CD4-positive, alpha-beta memory T cell (primary cell): ENCODE measurements around the gene ST3GAL4. TPM values are rescaled to one million over a fixed set of nuclear protein-coding genes. Genes with fewer than 3 reads are reported as not detected.
A peak's percentile ranks its signal among the peaks of the same experiment; 100 is the strongest.

Experiments
- CTCF ChIA-PET: fragments of 350-600 bp; sonication (Branson Sonifier 250); formaldehyde crosslinking; loops from one replicate; lab custom pipeline; 2021; ENCODE audit warnings: inconsistent platforms; ENCODE audit not compliant: partially characterized antibody; lab: Charles Lee
- POLR2A ChIA-PET: fragments of 350-600 bp; sonication (Branson Sonifier 250); formaldehyde crosslinking; loops from one replicate; lab custom pipeline; 2021; ENCODE audit not compliant: partially characterized antibody; lab: Charles Lee
- DNase-seq, 5 donors: peaks; one replicate each; pipeline versions ENCODE4 v3.0.0 to v3.0.0-alpha.2; 2020 to 2022; ENCODE audit warnings: mixed read lengths in 1 of 5
- H3K27ac ChIP-seq: one replicate; pipeline ENCODE4 v1.7.0; 2013; ENCODE audit warnings: low read depth, low read length
- H3K27me3 ChIP-seq: 2 replicates; pipeline ENCODE4 v1.7.0; 2013; ENCODE audit warnings: mild to moderate bottlenecking, low read length, moderate library complexity; ENCODE audit not compliant: insufficient read depth
- H3K36me3 ChIP-seq: 2 replicates; pipeline ENCODE4 v1.7.0; 2013; ENCODE audit warnings: mild to moderate bottlenecking, low read length, moderate library complexity; ENCODE audit not compliant: insufficient read depth
- H3K4me1 ChIP-seq: 2 replicates; pipeline ENCODE4 v1.7.0; 2013; ENCODE audit warnings: mild to moderate bottlenecking, low read length, moderate library complexity; ENCODE audit not compliant: insufficient read depth
- H3K4me3 ChIP-seq, 2 donors: one replicate each; pipeline ENCODE4 v1.7.0; 2013; ENCODE audit warnings: low read length in 2 of 2, mild to moderate bottlenecking in 1 of 2
- H3K9me3 ChIP-seq, 2 donors: one replicate each; pipeline ENCODE4 v1.7.0; 2013; ENCODE audit warnings: low read length in 2 of 2, control low read depth in 1 of 2; ENCODE audit not compliant: control insufficient read depth in 1 of 2
- H3K27ac Mint-ChIP-seq, 7 donors: one replicate each; pipeline ENCODE4 v1.8.0; 2020 to 2021; ENCODE audit warnings: mixed read lengths in 7 of 7, mild to moderate bottlenecking in 6 of 7, inconsistent platforms in 3 of 7, moderate library complexity in 3 of 7
- H3K27me3 Mint-ChIP-seq, 2 donors: one replicate each; pipeline ENCODE4 v1.8.0; 2020 to 2021; ENCODE audit warnings: mixed read lengths in 2 of 2
- H3K36me3 Mint-ChIP-seq, 2 donors: one replicate each; pipeline ENCODE4 v1.8.0; 2020 to 2021; ENCODE audit warnings: mixed read lengths in 2 of 2, inconsistent platforms in 1 of 2, mild to moderate bottlenecking in 1 of 2
- H3K4me1 Mint-ChIP-seq, 4 donors: one replicate each; pipeline ENCODE4 v1.8.0; 2020 to 2021; ENCODE audit warnings: mixed read lengths in 4 of 4, mild to moderate bottlenecking in 1 of 4
- H3K4me3 Mint-ChIP-seq, 8 donors: one replicate each; pipeline ENCODE4 v1.8.0; 2020 to 2021; ENCODE audit warnings: mixed read lengths in 8 of 8, mild to moderate bottlenecking in 7 of 8, moderate library complexity in 6 of 8, inconsistent platforms in 3 of 8
- H3K9me3 Mint-ChIP-seq, 8 donors: one replicate each; pipeline ENCODE4 v1.8.0; 2020 to 2021; ENCODE audit warnings: mixed read lengths in 8 of 8, mild to moderate bottlenecking in 5 of 8, inconsistent platforms in 3 of 8, moderate library complexity in 1 of 8
- intact Hi-C: fragments of 100-400 bp; cut with micrococcal nuclease; formaldehyde crosslinking; loops from one replicate; pipeline ENCODE4 v1.15.1; 2023
- polyA plus RNA-seq, 2 donors: library from polyadenylated mRNA; unstranded; fragments of 300-500 nt; fragmentation: Illumina TruSeq; gene quantifications; one replicate each; pipeline ENCODE4 v1.2.3, GENCODE V29; 2021
- total RNA-seq, 2 experiments: library from RNA; stranded (reverse); gene quantifications; one replicate each; pipeline ENCODE4 v1.2.3, GENCODE V29; 2021

ST3GAL4 gene
- total and polyA plus RNA-seq, 4 experiments from 2014 or later, result 2.6 to 5.9 (median 3.6) TPM

DNA sequence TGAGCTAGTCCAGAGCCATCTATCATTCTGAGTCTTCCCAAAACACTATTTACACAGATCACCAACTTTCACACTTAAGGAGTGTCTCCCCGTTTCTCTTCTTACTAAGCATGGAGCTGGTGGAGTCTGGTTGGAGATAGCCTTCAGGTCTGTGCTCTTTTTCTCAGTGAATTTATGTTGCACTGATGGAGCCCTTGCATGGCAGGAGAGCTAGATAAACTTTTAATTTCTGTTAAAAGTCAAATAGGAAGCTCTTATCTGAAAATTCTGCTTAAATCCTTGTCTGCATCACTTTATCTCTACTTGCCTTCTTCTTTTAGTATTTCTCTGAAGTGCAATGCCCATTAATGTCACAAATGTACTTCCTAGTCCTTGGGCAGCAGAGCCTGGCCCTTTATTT, 63.4 kb downstream of the ST3GAL4 start:
- H3K9me3 ChIP-seq, result no peaks in the 10 kb centered on the region
- H3K36me3 ChIP-seq, result no peaks in the 10 kb centered on the region
- H3K4me3 Mint-ChIP-seq, result no peak overlapping the region
- CTCF ChIA-PET, result interaction anchor here (1.2 kb wide), 2 partner anchors 22 to 62 kb away, joined by 3 to 7 read pairs; no protein-coding TSS in a partner anchor
- H3K27me3 ChIP-seq, result no peaks in the 10 kb centered on the region
- H3K4me1 Mint-ChIP-seq, result peaks cover 7 to 8% (median 7%) of the 10 kb centered on the region in 4 donors
- no peak overlapping the region for H3K4me3 ChIP-seq
- H3K27ac ChIP-seq, result no peak overlapping the region
- H3K4me1 ChIP-seq, result peaks cover 9% of the 10 kb centered on the region
- POLR2A ChIA-PET, result no interaction called here
- no peak overlapping the region for H3K27ac Mint-ChIP-seq
- H3K27me3 Mint-ChIP-seq, result peaks cover 0 to 2% of the 10 kb centered on the region in 2 donors
- intact Hi-C loops, result no loop called here
- no peak for DNase-seq
- H3K36me3 Mint-ChIP-seq, result no peaks in the 10 kb centered on the region
- no peaks in the 10 kb centered on the region for H3K9me3 Mint-ChIP-seq

DNA sequence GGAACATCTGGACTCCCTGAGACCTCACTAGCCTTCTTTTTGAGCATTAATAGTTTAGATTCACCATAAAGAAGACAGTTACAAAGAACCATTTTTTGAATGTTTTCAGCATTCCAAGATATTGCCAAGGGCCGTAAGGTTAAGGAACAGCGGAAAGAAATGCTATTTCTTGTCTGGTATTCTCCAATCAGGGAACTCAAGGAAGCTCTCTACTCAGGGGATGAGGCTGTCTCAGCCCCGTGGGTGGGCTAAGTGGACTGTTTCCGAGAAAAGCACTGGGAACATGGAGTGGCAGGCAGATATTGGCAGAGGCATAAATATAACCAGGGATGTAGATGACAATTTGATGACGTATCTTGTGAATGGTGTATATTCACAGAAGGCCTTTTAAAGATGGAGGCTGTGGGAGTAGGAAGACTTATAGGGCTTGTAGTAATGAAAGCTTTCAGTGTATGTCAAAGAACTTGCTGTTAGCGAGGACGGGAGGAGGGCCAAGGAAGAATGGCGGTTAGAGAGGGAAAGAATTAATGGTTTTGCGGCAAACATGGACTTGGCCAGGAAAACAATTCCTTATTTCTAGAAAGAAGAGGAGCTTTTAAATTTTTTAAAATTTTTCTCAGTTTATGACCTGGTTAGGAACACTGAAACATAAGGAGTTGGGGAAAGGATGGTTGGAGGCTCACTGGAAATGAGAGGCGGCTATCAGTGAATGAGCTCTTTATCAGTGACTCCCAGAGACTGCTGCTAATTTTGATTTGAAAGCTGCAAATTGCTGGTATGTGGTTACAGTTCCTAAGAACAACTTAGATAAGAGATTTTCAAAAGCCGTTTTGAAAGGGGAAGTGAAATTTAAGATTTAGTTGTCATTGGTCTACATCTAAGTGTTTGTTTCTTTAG, 64.6 kb downstream of the ST3GAL4 start:
- no peak for DNase-seq
- no peaks in the 10 kb centered on the region for H3K36me3 ChIP-seq
- no peaks in the 10 kb centered on the region for H3K27me3 ChIP-seq
- CTCF ChIA-PET, result interaction anchor here (0.6 to 1.1 kb wide), 2 partner anchors 61 to 110 kb away, joined by 3 to 5 read pairs; no protein-coding TSS in a partner anchor
- intact Hi-C loops, result no loop called here
- H3K36me3 Mint-ChIP-seq, result no peaks in the 10 kb centered on the region
- peaks cover 9% of the 10 kb centered on the region for H3K4me1 ChIP-seq
- no peak overlapping the region for H3K4me3 Mint-ChIP-seq
- no peaks in the 10 kb centered on the region for H3K9me3 ChIP-seq
- no peak overlapping the region for H3K27ac ChIP-seq
- peaks cover 7 to 8% (median 7%) of the 10 kb centered on the region in 4 donors for H3K4me1 Mint-ChIP-seq
- H3K27me3 Mint-ChIP-seq, result peaks cover 0 to 3% of the 10 kb centered on the region in 2 donors
- POLR2A ChIA-PET, result interaction anchor here (0.6 kb wide), 2 partner anchors 58 to 141 kb away, joined by 3 to 4 read pairs; no protein-coding TSS in a partner anchor
- H3K4me3 ChIP-seq, result no peak overlapping the region
- H3K9me3 Mint-ChIP-seq, result no peaks in the 10 kb centered on the region
- no peak overlapping the region for H3K27ac Mint-ChIP-seq

DNA sequence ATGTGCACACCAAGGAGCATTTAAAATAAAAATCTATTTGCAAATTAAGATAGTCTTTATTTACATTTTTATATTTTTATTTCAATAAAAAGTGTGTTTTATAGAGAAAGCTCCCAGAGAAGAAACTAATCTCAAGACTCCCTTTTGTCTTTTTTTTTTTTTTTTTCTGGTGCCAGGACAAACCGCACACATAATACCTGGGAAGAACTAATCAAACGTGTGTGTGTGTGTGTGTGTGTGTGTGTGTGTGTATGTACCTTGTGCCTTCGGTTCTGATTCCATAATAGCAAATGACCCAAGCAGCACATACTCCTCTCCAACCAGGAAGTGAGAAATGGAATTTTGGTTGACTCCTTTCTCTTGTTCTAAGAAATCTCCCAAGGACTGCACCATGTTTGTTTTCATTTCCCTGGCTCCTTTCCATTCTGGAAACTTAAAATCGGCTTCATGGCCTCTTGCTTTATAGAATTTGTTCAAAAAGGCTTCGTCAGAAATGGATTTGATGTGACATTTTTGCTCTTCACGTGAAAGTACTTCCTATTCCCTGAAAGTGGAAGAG, 65.3 kb downstream of the ST3GAL4 start:
- intact Hi-C loops, result no loop called here
- no peak overlapping the region for H3K4me3 ChIP-seq
- no peak overlapping the region for H3K27ac ChIP-seq
- ChIA-PET CTCF (interaction anchor here (0.6 to 1.2 kb wide), 3 partner anchors 60 to 111 kb away, joined by 3 to 5 read pairs (median 3); no protein-coding TSS in a partner anchor), POLR2A (interaction anchor here (0.6 kb wide), 2 partner anchors 59 to 142 kb away, joined by 3 to 4 read pairs; no protein-coding TSS in a partner anchor)
- Mint-ChIP-seq H3K4me3 (no peak overlapping the region), H3K4me1 (peaks cover 5 to 6% (median 6%) of the 10 kb centered on the region in 4 donors), H3K27ac (peak overlapping the region in 1 of 7 donors; percentile 88), H3K9me3 (no peaks in the 10 kb centered on the region), H3K36me3 (no peaks in the 10 kb centered on the region), H3K27me3 (peaks cover 0 to 3% of the 10 kb centered on the region in 2 donors)
- no peaks in the 10 kb centered on the region for H3K27me3 ChIP-seq
- DNase-seq, result no peak
- no peaks in the 10 kb centered on the region for H3K9me3 ChIP-seq
- H3K36me3 ChIP-seq, result no peaks in the 10 kb centered on the region
- peaks cover 8% of the 10 kb centered on the region for H3K4me1 ChIP-seq

DNA sequence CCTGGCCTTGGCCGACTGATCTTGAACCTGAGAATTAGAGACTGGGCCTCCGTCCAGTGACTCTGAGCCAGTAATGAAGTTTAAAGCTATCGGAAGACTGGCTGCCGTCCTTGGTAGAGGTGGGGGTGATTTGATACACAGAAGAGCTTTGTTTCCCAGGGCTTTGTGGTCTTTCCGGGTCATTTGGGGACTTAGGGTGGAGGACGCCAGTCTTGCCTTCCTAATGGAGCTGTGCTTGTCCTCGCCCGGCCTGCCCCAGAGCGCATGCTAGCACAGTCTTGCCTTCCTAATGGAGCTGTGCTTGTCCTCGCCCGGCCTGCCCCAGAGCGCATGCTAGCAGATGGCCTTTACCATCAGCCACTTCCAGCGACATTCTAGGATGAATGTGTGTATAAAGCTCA, 65.8 kb downstream of the ST3GAL4 start:
- Mint-ChIP-seq H3K27me3 (peaks cover 0 to 3% of the 10 kb centered on the region in 2 donors), H3K27ac (peak overlapping the region in 1 of 7 donors; percentile 88), H3K4me1 (peaks cover under 1 to 1% (median under 1%) of the 10 kb centered on the region in 4 donors), H3K36me3 (no peaks in the 10 kb centered on the region), H3K4me3 (no peak overlapping the region), H3K9me3 (no peaks in the 10 kb centered on the region)
- H3K27me3 ChIP-seq, result no peaks in the 10 kb centered on the region
- DNase-seq, result no peak
- ChIA-PET CTCF (interaction anchor here (1.2 kb wide), 1 partner anchor 111 kb away, joined by 3 read pairs; no protein-coding TSS in a partner anchor), POLR2A (no interaction called here)
- H3K9me3 ChIP-seq, result no peaks in the 10 kb centered on the region
- peaks cover 3% of the 10 kb centered on the region for H3K4me1 ChIP-seq
- no peak overlapping the region for H3K4me3 ChIP-seq
- intact Hi-C loops, result no loop called here
- H3K36me3 ChIP-seq, result no peaks in the 10 kb centered on the region
- H3K27ac ChIP-seq, result no peak overlapping the region

DNA sequence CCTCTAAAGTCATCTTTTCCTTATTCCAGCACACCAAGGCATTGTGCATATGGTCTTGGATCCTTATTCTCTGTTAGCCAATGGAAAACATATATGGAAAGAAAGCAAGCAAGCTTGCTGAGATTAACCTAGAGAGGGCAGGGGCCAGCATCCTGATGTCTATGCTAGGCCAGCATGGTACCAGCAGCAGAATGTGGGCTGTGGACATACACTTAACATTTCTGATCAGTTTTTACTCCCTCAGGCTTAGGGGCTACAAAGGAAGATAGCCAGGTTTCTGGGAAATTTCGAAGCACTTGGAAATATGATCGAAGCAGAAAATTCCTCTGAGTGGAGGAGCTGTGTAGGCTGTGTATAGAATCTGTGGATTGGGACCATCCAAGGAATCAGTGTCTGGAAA, 67.0 kb downstream of the ST3GAL4 start:
- POLR2A ChIA-PET, result no interaction called here
- no peaks in the 10 kb centered on the region for H3K27me3 ChIP-seq

DNA sequence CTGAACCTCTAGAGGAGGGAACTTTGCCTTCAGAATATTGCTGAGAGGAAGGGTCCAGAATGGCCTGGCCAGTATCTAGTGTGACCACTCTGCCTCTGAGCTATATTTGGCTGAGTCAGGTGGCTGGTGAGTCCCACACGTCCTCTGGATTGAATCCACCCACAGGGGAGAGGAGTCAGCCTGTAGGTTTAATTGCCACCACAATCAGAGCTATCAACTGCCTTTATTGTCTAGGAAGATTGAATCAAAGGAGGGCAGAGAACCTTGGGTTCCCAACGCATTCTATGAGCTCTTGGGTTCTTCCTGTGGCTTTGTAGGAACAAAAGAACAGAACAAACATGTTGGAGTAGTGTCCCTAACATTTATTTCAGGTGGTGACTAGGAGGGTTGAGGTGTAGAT, 67.7 kb downstream of the ST3GAL4 start:
- Histone ChIP-seq H3K9me3 (no peaks in the 10 kb centered on the region), H3K4me3 (no peak overlapping the region), H3K27me3 (no peaks in the 10 kb centered on the region), H3K4me1 (no peaks in the 10 kb centered on the region), H3K36me3 (no peaks in the 10 kb centered on the region), H3K27ac (no peak overlapping the region)
- intact Hi-C loops, result no loop called here
- H3K9me3 Mint-ChIP-seq, result no peaks in the 10 kb centered on the region
- H3K4me1 Mint-ChIP-seq, result no peaks in the 10 kb centered on the region
- no peaks in the 10 kb centered on the region for H3K36me3 Mint-ChIP-seq
- H3K4me3 Mint-ChIP-seq, result no peak overlapping the region
- peaks cover 0 to 3% of the 10 kb centered on the region in 2 donors for H3K27me3 Mint-ChIP-seq
- POLR2A ChIA-PET, result no interaction called here
- no peak for DNase-seq
- CTCF ChIA-PET, result no interaction called here
- no peak overlapping the region for H3K27ac Mint-ChIP-seq

More for the DNA sequence above, 67.0 kb downstream of the ST3GAL4 start:
- no peaks in the 10 kb centered on the region for H3K4me1 ChIP-seq
- H3K27ac ChIP-seq, result no peak overlapping the region
- Mint-ChIP-seq H3K4me3 (no peak overlapping the region), H3K27me3 (peaks cover 0 to 3% of the 10 kb centered on the region in 2 donors), H3K36me3 (no peaks in the 10 kb centered on the region), H3K9me3 (no peaks in the 10 kb centered on the region), H3K4me1 (no peaks in the 10 kb centered on the region), H3K27ac (no peak overlapping the region)
- no peaks in the 10 kb centered on the region for H3K9me3 ChIP-seq
- H3K36me3 ChIP-seq, result no peaks in the 10 kb centered on the region
- H3K4me3 ChIP-seq, result no peak overlapping the region
- intact Hi-C loops, result no loop called here
- DNase-seq, result no peak
- CTCF ChIA-PET, result no interaction called here

DNA sequence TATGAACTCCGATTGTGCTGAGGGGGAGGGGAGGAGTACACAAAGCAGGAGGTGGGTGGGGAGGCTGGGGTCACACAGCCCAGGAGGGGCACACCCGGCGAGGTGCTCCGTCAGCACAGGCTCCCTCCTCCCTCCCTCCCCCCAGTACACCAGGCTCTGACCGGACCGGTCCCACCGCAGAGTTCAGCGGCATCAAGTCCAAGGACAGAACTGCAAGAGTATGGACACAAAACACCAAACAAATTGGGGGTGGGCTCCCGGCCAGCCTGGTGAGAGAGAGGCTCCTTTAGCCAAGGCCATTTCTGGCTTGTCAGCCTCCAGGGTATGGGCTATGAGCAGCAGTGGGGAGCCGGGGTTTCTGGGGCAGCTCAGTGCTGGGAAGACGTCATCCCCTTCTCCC, 68.3 kb downstream of the ST3GAL4 start:
- H3K9me3 Mint-ChIP-seq, result no peaks in the 10 kb centered on the region
- H3K36me3 ChIP-seq, result no peaks in the 10 kb centered on the region
- H3K27ac ChIP-seq, result no peak overlapping the region
- H3K4me3 Mint-ChIP-seq, result no peak overlapping the region
- H3K4me3 ChIP-seq, result no peak overlapping the region
- ChIA-PET POLR2A (no interaction called here), CTCF (interaction anchor here (1.1 kb wide), 1 partner anchor 17 kb away, joined by 3 read pairs; no protein-coding TSS in a partner anchor)
- H3K4me1 Mint-ChIP-seq, result no peaks in the 10 kb centered on the region
- no peaks in the 10 kb centered on the region for H3K9me3 ChIP-seq
- H3K27me3 ChIP-seq, result no peaks in the 10 kb centered on the region
- H3K27ac Mint-ChIP-seq, result no peak overlapping the region
- no peaks in the 10 kb centered on the region for H3K36me3 Mint-ChIP-seq
- H3K4me1 ChIP-seq, result no peaks in the 10 kb centered on the region
- DNase-seq, result no peak
- intact Hi-C loops, result no loop called here
- peaks cover 0 to 3% of the 10 kb centered on the region in 2 donors for H3K27me3 Mint-ChIP-seq
